H1 (cell line): ENCODE measurements around the gene PLEKHM1. TPM values are rescaled to one million over a fixed set of nuclear protein-coding genes. Genes with fewer than 3 reads are reported as not detected.
"Not testable (repeated sequence)": the region's sequence is repeated elsewhere in the genome, so short reads cannot be mapped to it uniquely, and the experiment has no call there.

Source experiments
- CTCF ChIA-PET: fragments of 300-600 bp; sonication (Branson Sonifier 250); formaldehyde crosslinking; loops from one replicate; lab custom pipeline; 2021; ENCODE audit not compliant: partially characterized antibody; lab: Charles Lee
- POLR2A ChIA-PET: fragments of 300-600 bp; sonication (Branson Sonifier 250); formaldehyde crosslinking; loops from one replicate; lab custom pipeline; 2021; ENCODE audit warnings: inconsistent platforms; ENCODE audit not compliant: partially characterized antibody; lab: Charles Lee
- DNase-seq, 2 experiments: peaks; one replicate each; pipeline versions ENCODE4 v3.0.0 to v3.0.0-alpha.2; 2010 to 2022; ENCODE audit warnings: low spot score in 2 of 2, low read depth in 1 of 2, mixed read lengths in 1 of 2
- FAIRE-seq: peaks from 2 replicates; lab custom pipeline; 2011; peaks lifted over from hg19 to GRCh38; lab: Jason Lieb, UNC
- H2AFZ ChIP-seq: 2 replicates; pipeline ENCODE4 v1.8.1; 2012; ENCODE audit warnings: low read length, inconsistent platforms
- H2AK5ac ChIP-seq: 2 replicates; pipeline ENCODE4 v1.6.1; 2013; ENCODE audit warnings: low read depth, low read length
- H2BK120ac ChIP-seq: replicated peaks from 2 replicates; pipeline ENCODE3; 2013; ENCODE audit warnings: low read depth, low read length, inconsistent platforms
- H2BK12ac ChIP-seq: 2 replicates; pipeline ENCODE4 v1.6.1; 2013; ENCODE audit warnings: low read depth, low read length
- H2BK15ac ChIP-seq: 2 replicates; pipeline ENCODE4 v1.6.1; 2013; ENCODE audit warnings: low read length
- H2BK20ac ChIP-seq: 2 replicates; pipeline ENCODE4 v1.6.1; 2013; ENCODE audit warnings: low read length
- H2BK5ac ChIP-seq: 2 replicates; pipeline ENCODE4 v1.6.1; 2013; ENCODE audit warnings: low read depth, low read length
- H3K14ac ChIP-seq: 2 replicates; pipeline ENCODE4 v1.6.1; 2013; ENCODE audit warnings: inconsistent platforms; ENCODE audit not compliant: insufficient read length
- H3K18ac ChIP-seq: 2 replicates; pipeline ENCODE4 v1.6.1; 2013; ENCODE audit warnings: low read length; ENCODE audit errors: extremely low read depth
- H3K23ac ChIP-seq: 2 replicates; pipeline ENCODE4 v1.6.1; 2013; ENCODE audit warnings: inconsistent platforms; ENCODE audit not compliant: insufficient read length
- H3K23me2 ChIP-seq: 2 replicates; pipeline ENCODE4 v1.6.1; 2013; ENCODE audit warnings: low read depth, low read length
- H3K27ac ChIP-seq: 2 replicates; pipeline ENCODE4 v1.6.1; 2011; ENCODE audit warnings: low read depth, low read length, inconsistent platforms
- H3K27me3 ChIP-seq, 4 experiments: replicated peaks in 1 of 4; 1 replicate in 1 of 4; 2 replicates in 3 of 4; pipeline versions ENCODE4 v1.6.1 to v1.8.1; 2011 to 2013; ENCODE audit warnings: low read length in 3 of 4, mild to moderate bottlenecking in 3 of 4, inconsistent platforms in 2 of 4, mixed read lengths in 2 of 4, moderate library complexity in 1 of 4; ENCODE audit not compliant: control insufficient read depth in 3 of 4, insufficient read depth in 3 of 4; ENCODE audit errors: extremely low read depth in 1 of 4
- H3K36me3 ChIP-seq, 4 experiments: 2 replicates each; pipeline versions ENCODE4 v1.6.1 to v1.8.1; 2011 to 2013; ENCODE audit warnings: mild to moderate bottlenecking in 4 of 4, low read length in 3 of 4, moderate library complexity in 2 of 4, control low read depth in 1 of 4, inconsistent platforms in 1 of 4; ENCODE audit not compliant: insufficient read depth in 4 of 4, control insufficient read depth in 2 of 4
- H3K4ac ChIP-seq: replicated peaks from 2 replicates; pipeline ENCODE3; 2013; ENCODE audit warnings: low read length, low read depth, mixed read lengths, inconsistent platforms; ENCODE audit not compliant: insufficient read length
- H3K4me1 ChIP-seq, 4 experiments: replicated peaks in 1 of 4; 1 replicate in 1 of 4; 2 replicates in 3 of 4; pipeline versions ENCODE4 v1.6.1 to v1.8.1; 2011 to 2013; ENCODE audit warnings: low read length in 3 of 4, inconsistent platforms in 2 of 4, mixed read lengths in 1 of 4; ENCODE audit not compliant: insufficient read depth in 4 of 4, control insufficient read depth in 3 of 4
- H3K4me2 ChIP-seq, 2 experiments: 2 replicates each; pipeline versions ENCODE4 v1.6.1 to v1.8.1; 2011 to 2013; ENCODE audit warnings: low read depth in 2 of 2, low read length in 2 of 2, control low read depth in 1 of 2, inconsistent platforms in 1 of 2, mild to moderate bottlenecking in 1 of 2; ENCODE audit not compliant: insufficient read depth in 1 of 2
- H3K4me3 ChIP-seq, 4 experiments: fragments of 200-600, 300-600 bp in 1 of 4; sonication (generic), shearing (Covaris generic), sonication (Bioruptor Twin) in 1 of 4; 2 replicates each; pipeline versions ENCODE4 v1.5.1 to v1.8.1; 2011 to 2016; ENCODE audit warnings: low read length in 4 of 4, low read depth in 3 of 4, control low read depth in 2 of 4, inconsistent platforms in 2 of 4, mild to moderate bottlenecking in 2 of 4, mixed read lengths in 1 of 4, moderate library complexity in 1 of 4; ENCODE audit not compliant: insufficient read depth in 2 of 4; ENCODE audit errors: extremely low read depth in 1 of 4
- H3K56ac ChIP-seq: replicated peaks from 2 replicates; pipeline ENCODE3; 2013; ENCODE audit warnings: low read depth, mild to moderate bottlenecking, mixed read lengths, low read length, inconsistent platforms; ENCODE audit not compliant: insufficient read length
- H3K79me1 ChIP-seq: 2 replicates; pipeline ENCODE4 v1.6.1; 2013; ENCODE audit warnings: low read depth, low read length, control low read depth
- H3K79me2 ChIP-seq, 2 experiments: 2 replicates each; pipeline versions ENCODE4 v1.6.1 to v1.8.1; 2012 to 2013; ENCODE audit warnings: low read length in 2 of 2, mild to moderate bottlenecking in 2 of 2, inconsistent platforms in 1 of 2; ENCODE audit not compliant: insufficient read depth in 2 of 2, control insufficient read depth in 1 of 2
- H3K9ac ChIP-seq, 4 experiments: replicated peaks in 1 of 4; 1 replicate in 1 of 4; 2 replicates in 3 of 4; pipeline versions ENCODE4 v1.6.1 to v1.8.1; 2011 to 2013; ENCODE audit warnings: low read depth in 3 of 4, low read length in 3 of 4, control low read depth in 2 of 4, mild to moderate bottlenecking in 2 of 4, moderate library complexity in 2 of 4, inconsistent platforms in 1 of 4; ENCODE audit errors: extremely low read depth in 1 of 4
- H3K9me3 ChIP-seq, 2 experiments: 2 replicates each; pipeline versions ENCODE4 v1.6.1 to v1.8.1; 2012 to 2013; ENCODE audit warnings: mild to moderate bottlenecking in 2 of 2, moderate library complexity in 2 of 2, control low read depth in 1 of 2, inconsistent platforms in 1 of 2, low read depth in 1 of 2, low read length in 1 of 2, mixed read lengths in 1 of 2; ENCODE audit not compliant: insufficient read depth in 2 of 2
- H4K20me1 ChIP-seq, 2 experiments: replicated peaks in 1 of 2; 2 replicates each; pipeline versions ENCODE3 to v1.8.1; 2011 to 2013; ENCODE audit warnings: inconsistent platforms in 2 of 2, low read length in 2 of 2, mild to moderate bottlenecking in 1 of 2; ENCODE audit not compliant: insufficient read depth in 2 of 2, control insufficient read depth in 1 of 2
- H4K5ac ChIP-seq: 2 replicates; pipeline ENCODE4 v1.6.1; 2013; ENCODE audit warnings: low read length, low read depth, mixed read lengths, inconsistent platforms; ENCODE audit not compliant: insufficient read length
- H4K8ac ChIP-seq: 2 replicates; pipeline ENCODE4 v1.8.0; 2013; ENCODE audit warnings: mild to moderate bottlenecking, moderate library complexity, low read length, inconsistent platforms; ENCODE audit not compliant: insufficient read depth; ENCODE audit errors: extremely low read depth
- H4K91ac ChIP-seq: replicated peaks from 2 replicates; pipeline ENCODE3; 2013; ENCODE audit warnings: low read length, mixed read lengths, inconsistent platforms; ENCODE audit not compliant: insufficient read length
- WGBS, 2 experiments: shearing (Covaris generic) in 1 of 2; methylation state at CpG; one replicate each; pipeline versions ENCODE4 v1.1.6 to v1.1.7; 2013 to 2015; ENCODE audit warnings: low lambda C conversion rate in 2 of 2, mixed read lengths in 2 of 2, inconsistent platforms in 1 of 2, low coverage in 1 of 2, missing lambda C conversion rate in 1 of 2; ENCODE audit not compliant: insufficient replicate concordance in 2 of 2, insufficient coverage in 1 of 2, insufficient read length in 1 of 2; ENCODE audit errors: extremely low coverage in 1 of 2, missing lambda C conversion rate in 1 of 2; 5-methylcytosine and 5-hydroxymethylcytosine counted together
- polyA plus RNA-seq, 7 experiments: library from polyadenylated mRNA; depleted of rRNA in 3 of 7; stranded (reverse) in 5 of 7; unstranded in 2 of 7; fragments of >200 nt in 5 of 7; fragments of 200-250 nt in 2 of 7; gene quantifications; 1 replicate in 5 of 7; 2 replicates in 1 of 7; 4 replicates in 1 of 7; pipeline versions ENCODE4 v1.2.1 to v1.2.3, GENCODE V29; 2011 to 2013; ENCODE audit warnings: missing spikeins in 2 of 7, mixed read lengths in 2 of 7
- total RNA-seq: library from RNA; stranded (reverse); fragmentation: NEBNext Ultra II Directional; extraction: Animal tissue kit (Norgen Biotek cat#: 25700); gene quantifications from 2 replicates; pipeline ENCODE4 v1.2.1, GENCODE V29; 2021

The PLEKHM1 gene
- total and polyA plus RNA-seq, 2 of the 8 experiments (the other 6 are each of a cell fraction or from before 2014, with no cell fraction given) = 7.6 to 17.9 TPM

DNA sequence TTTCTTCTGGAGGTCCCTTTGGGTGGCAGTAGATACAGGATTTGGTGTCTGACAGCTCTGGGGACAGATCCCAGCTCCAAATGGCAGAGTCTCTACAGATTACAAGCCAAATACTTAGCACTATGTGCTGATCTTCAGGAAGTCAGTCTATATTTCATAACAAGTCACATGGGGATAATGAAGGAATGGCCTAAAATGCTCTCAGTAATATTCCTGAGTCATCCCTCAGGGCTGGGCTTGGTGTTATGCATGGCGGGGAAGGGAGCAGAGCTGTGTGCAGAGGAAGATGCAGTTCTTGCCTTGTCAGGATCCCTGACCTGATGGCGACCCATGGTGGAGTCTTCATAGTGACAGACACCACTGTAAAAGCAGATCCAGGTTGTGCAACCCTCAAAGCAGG, 10.0 kb upstream of the PLEKHM1 start:
- POLR2A ChIA-PET, H3K18ac ChIP-seq: not testable (repeated sequence)

DNA sequence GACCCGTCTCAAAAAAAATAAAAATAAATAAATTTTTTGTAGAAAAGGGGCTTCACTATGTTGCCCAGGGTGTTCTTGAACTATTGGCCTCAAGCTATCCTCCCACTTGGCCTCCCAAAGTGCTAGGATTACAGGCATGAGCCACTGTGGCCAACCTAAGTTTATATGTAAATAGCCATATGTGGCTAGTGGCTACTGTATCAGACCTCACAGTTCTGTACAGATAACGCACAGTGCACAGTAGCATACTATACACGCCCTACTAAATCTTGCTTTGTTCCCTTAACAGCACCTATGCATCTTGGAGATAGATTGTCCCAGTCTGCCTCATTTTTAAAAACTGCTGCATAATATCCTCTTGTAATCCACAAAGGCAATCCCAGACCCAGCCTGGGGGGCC, 8.7 kb upstream of the PLEKHM1 start:
- not testable (repeated sequence) for H3K79me2 ChIP-seq, FAIRE-seq
- no CpG with 5 or more reads among the region's 3 CpGs for WGBS, 2 experiments

More for the DNA sequence above, 10.0 kb upstream of the PLEKHM1 start:
- H3K56ac ChIP-seq, DNase-seq, H3K27ac ChIP-seq, H3K23me2 ChIP-seq, H3K4ac ChIP-seq, H4K20me1 ChIP-seq, H3K4me3 ChIP-seq, FAIRE-seq, H3K36me3 ChIP-seq, H3K79me1 ChIP-seq, H3K23ac ChIP-seq, CTCF ChIA-PET, H2BK20ac ChIP-seq, H3K9ac ChIP-seq, H3K9me3 ChIP-seq, H3K4me2 ChIP-seq, H4K5ac ChIP-seq, H3K79me2 ChIP-seq, H3K27me3 ChIP-seq, H3K4me1 ChIP-seq, H2BK12ac ChIP-seq, H2BK120ac ChIP-seq, H3K14ac ChIP-seq, H4K91ac ChIP-seq, H2AK5ac ChIP-seq, H4K8ac ChIP-seq, H2BK15ac ChIP-seq, H2AFZ ChIP-seq, H2BK5ac ChIP-seq: not testable (repeated sequence)
- WGBS, 2 experiments = 88% methylated on average over 1 of the region's 2 CpGs; no CpG with 5 or more reads in 1 of the 2 experiments

More for the DNA sequence above, 8.7 kb upstream of the PLEKHM1 start:
- H3K14ac ChIP-seq, H3K4me1 ChIP-seq, H3K4ac ChIP-seq, H2BK15ac ChIP-seq, H3K56ac ChIP-seq, H3K4me2 ChIP-seq, H3K9ac ChIP-seq, H3K9me3 ChIP-seq, H2AK5ac ChIP-seq, H2BK120ac ChIP-seq, CTCF ChIA-PET, POLR2A ChIA-PET, H3K23me2 ChIP-seq, H2BK20ac ChIP-seq, H3K27ac ChIP-seq, H2BK12ac ChIP-seq, H4K5ac ChIP-seq, DNase-seq, H4K91ac ChIP-seq, H2AFZ ChIP-seq, H2BK5ac ChIP-seq, H3K27me3 ChIP-seq, H3K23ac ChIP-seq, H3K4me3 ChIP-seq, H3K18ac ChIP-seq, H4K20me1 ChIP-seq, H3K79me1 ChIP-seq, H4K8ac ChIP-seq, H3K36me3 ChIP-seq: not testable (repeated sequence)
